HG02870 (cell line): ENCODE measurements around the gene WEE2.
"Not testable (repeated sequence)": the region's sequence is repeated elsewhere in the genome, so short reads cannot be mapped to it uniquely, and the experiment has no call there.

Source experiments
- ATAC-seq: cut with Tn5 transposase; IDR thresholded peaks from one replicate; pipeline ENCODE4 v1.9.1; 2021; ENCODE audit warnings: mild to moderate bottlenecking, moderate library complexity; ENCODE audit not compliant: unreplicated experiment

The WEE2 gene

DNA sequence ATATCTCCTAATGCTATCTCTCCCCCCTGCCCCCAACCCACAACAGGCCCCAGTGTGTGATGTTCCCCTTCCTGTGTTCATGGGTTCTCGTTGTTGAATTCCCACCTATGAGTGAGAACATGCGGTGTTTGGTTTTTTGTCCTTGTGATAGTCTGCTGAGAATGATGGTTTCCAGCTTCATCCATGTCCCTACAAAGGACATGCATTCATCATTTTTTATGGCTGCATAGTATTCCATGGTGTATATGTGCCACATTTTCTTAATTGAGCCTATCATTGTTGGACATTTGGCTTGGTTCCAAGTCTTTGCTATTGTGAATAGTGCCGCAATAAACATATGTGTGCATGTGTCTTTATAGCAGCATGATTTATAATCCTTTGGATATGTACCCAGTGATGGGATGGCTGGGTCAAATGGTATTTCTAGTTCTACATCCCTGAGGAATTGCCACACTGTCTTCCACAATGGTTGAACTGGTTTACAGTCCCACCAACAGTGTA lies 62.0 kb downstream of the WEE2 start:
- ATAC-seq: not testable (repeated sequence)

DNA sequence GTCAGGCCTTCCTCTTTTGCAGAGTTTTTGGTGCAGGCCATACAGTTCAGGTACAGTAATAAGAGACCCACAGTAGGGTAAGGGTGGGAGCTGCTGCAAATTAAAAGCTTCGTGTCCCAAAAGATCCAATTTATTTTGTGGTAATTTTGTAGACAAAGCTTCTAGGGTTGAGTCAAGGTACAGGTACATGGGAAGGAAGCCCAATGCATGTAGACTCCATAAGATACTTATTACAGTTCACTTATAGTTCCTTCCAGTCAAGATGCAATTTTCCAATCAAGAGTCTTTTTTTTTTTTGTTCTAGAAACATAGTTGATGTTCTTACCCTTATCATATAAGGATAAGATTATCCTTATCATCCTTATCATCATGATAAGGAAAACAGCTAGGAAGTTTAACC lies 68.2 kb downstream of the WEE2 start, which contains the start of gene TAS2R4:
TAS2R4 (plus strand) TSS at position 301 of the 400 bp plus-strand sequence. CDS start 1,815 bp downstream, outside the sequence.
- ATAC-seq: no peak
